HEK293T (cell line): Measurements from ENCODE around the gene MMP24.

Experiments used
- ELF4 ChIP-seq: fragments of 450-650 bp; IDR thresholded peaks from 2 replicates; pipeline ENCODE4 v1.6.1; 2017; ENCODE audit warnings: antibody characterized with exemption
- FOXA1 ChIP-seq: fragments of 450-650 bp; IDR thresholded peaks from 2 replicates; pipeline ENCODE4 v1.6.1; 2016; ENCODE audit warnings: mild to moderate bottlenecking
- NFRKB ChIP-seq: fragments of 450-650 bp; IDR thresholded peaks from 2 replicates; pipeline ENCODE4 v1.6.1; 2016; ENCODE audit warnings: mild to moderate bottlenecking, moderate library complexity
- TF ChIP-seq, protein P1 (sequence below): fragments of 450-650 bp; IDR thresholded peaks from 2 replicates; pipeline ENCODE4 v1.6.1; 2016

DNA sequence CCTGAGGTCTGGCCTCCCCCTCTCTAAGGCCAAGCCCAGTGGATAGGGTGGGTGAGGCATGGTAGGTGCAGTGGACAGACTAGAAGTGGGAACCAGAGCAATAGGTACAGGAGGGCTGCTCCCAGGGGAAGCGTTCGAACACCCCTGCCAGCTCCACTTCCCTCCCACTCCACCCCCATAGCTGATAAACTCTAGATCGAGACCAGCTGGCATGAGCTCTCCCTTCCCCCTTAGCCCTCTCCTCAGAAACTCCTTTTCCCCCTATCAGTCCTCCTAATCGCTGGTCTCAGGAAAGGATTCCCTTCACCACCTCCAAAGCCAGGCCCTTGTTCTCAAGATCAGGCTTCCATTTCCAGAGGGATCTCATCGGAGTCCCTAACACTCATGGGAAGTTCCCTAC is 71.8 kb downstream of the MMP24 start:
- TF ChIP-seq, protein P1, sequence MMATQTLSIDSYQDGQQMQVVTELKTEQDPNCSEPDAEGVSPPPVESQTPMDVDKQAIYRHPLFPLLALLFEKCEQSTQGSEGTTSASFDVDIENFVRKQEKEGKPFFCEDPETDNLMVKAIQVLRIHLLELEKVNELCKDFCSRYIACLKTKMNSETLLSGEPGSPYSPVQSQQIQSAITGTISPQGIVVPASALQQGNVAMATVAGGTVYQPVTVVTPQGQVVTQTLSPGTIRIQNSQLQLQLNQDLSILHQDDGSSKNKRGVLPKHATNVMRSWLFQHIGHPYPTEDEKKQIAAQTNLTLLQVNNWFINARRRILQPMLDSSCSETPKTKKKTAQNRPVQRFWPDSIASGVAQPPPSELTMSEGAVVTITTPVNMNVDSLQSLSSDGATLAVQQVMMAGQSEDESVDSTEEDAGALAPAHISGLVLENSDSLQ, result no peak
- TF ChIP-seq FOXA1 (no peak), ELF4 (no peak), NFRKB (no peak)
